IPS-11a (cell line): Measurements from ENCODE around the gene RGPD6.
"Not testable (repeated sequence)": the region's sequence is repeated elsewhere in the genome, so short reads cannot be mapped to it uniquely, and the experiment has no call there.

Experiments used
- H3K4me3 ChIP-seq: one replicate; pipeline ENCODE4 v1.5.1; 2013; ENCODE audit warnings: low read depth, low read length, control low read depth

The RGPD6 gene

GRCh38 chr2:110481200-110481599 lies 95.8 kb downstream of the RGPD6 start:
- H3K4me3 ChIP-seq = not testable (repeated sequence)

GRCh38 chr2:110480084-110480483 lies 96.9 kb downstream of the RGPD6 start:
- H3K4me3 ChIP-seq = not testable (repeated sequence)

- not testable (repeated sequence) for H3K4me3 ChIP-seq
Measured at GRCh38 chr2:110477370-110477769, 99.7 kb downstream of the RGPD6 start.

- not testable (repeated sequence) for H3K4me3 ChIP-seq
Measured at GRCh38 chr2:110476952-110477351, 100.1 kb downstream of the RGPD6 start.

- not testable (repeated sequence) for H3K4me3 ChIP-seq
Measured at GRCh38 chr2:110475627-110476359, 101.2 kb downstream of the RGPD6 start.

- not testable (repeated sequence) for H3K4me3 ChIP-seq
Measured at GRCh38 chr2:110474898-110475297, 102.1 kb downstream of the RGPD6 start.

- not testable (repeated sequence) for H3K4me3 ChIP-seq
Measured at GRCh38 chr2:110473059-110473358, 104.0 kb downstream of the RGPD6 start.

- H3K4me3 ChIP-seq = not testable (repeated sequence)
Measured at GRCh38 chr2:110472171-110473058, 104.6 kb downstream of the RGPD6 start, which contains the start of gene LIMS4. LIMS4 (minus strand) TSS chr2:110472816; CDS start chr2:110472778, 38 bp downstream.

GRCh38 chr2:110468921-110469320 lies 108.1 kb downstream of the RGPD6 start:
- not testable (repeated sequence) for H3K4me3 ChIP-seq

- not testable (repeated sequence) for H3K4me3 ChIP-seq
Measured at GRCh38 chr2:110465312-110465711, 111.7 kb downstream of the RGPD6 start.
